Testis (tissue), 3 donors: ENCODE measurements around the gene TELO2. TPM values are rescaled to one million over a fixed set of nuclear protein-coding genes. Genes with fewer than 3 reads are reported as not detected.

Experiments
- DNase-seq: peaks from one replicate; pipeline ENCODE4 v3.0.0-alpha.2; 2019
- H3K27ac ChIP-seq, 2 donors: fragments of 200-600 bp; sonication (generic); one replicate each; pipeline ENCODE4 v1.5.1; 2019
- H3K27me3 ChIP-seq: fragments of 200-600 bp; sonication (generic); one replicate; pipeline ENCODE4 v1.5.1; 2019
- H3K36me3 ChIP-seq: fragments of 200-600 bp; sonication (generic); one replicate; pipeline ENCODE4 v1.5.1; 2017; ENCODE audit warnings: low read depth; ENCODE audit errors: missing control alignments
- H3K4me1 ChIP-seq: fragments of 200-600 bp; sonication (generic); one replicate; pipeline ENCODE4 v1.5.1; 2019
- H3K4me3 ChIP-seq, 2 donors: fragments of 200-600 bp; sonication (generic); one replicate each; pipeline ENCODE4 v1.5.1; 2017 to 2019
- H3K9me3 ChIP-seq: fragments of 200-600 bp; sonication (generic); one replicate; pipeline ENCODE4 v1.5.1; 2017
- POLR2A ChIP-seq: fragments of 450-650 bp; IDR thresholded peaks from one replicate; pipeline ENCODE4 v1.6.1; 2017; ENCODE audit warnings: antibody characterized with exemption, mild to moderate bottlenecking, moderate library complexity
- WGBS, 2 donors: methylation state at CpG; one replicate each; pipeline ENCODE4 v1.1.5; 2018; 5-methylcytosine and 5-hydroxymethylcytosine counted together
- intact Hi-C: fragments of 100-400 bp; cut with DNase I; formaldehyde crosslinking; loops from one replicate; pipeline ENCODE4 v1.15.1; 2023; ENCODE audit warnings: low total_unique reads
- polyA plus RNA-seq: library from polyadenylated mRNA; stranded (reverse); fragments of 350-450 nt; fragmentation: Illumina TruSeq; extraction: RNeasy Lipid Tissue Mini Kit (QIAGEN cat#74804); gene quantifications from one replicate; pipeline ENCODE4 v1.2.3, GENCODE V29; 2014; ENCODE audit warnings: low read depth, low replicate concordance; ENCODE audit not compliant: insufficient read depth
- total RNA-seq, 2 donors: library from RNA; depleted of rRNA; stranded (reverse); fragments of >200 nt; gene quantifications; one replicate each; pipeline ENCODE4 v1.2.3, GENCODE V29; 2016
- TF ChIP-seq, protein P1 (sequence below), 3 experiments: fragments of 450-650 bp in 2 of 3; fragments of 200-600 bp in 1 of 3; sonication (generic) in 1 of 3; IDR thresholded peaks; one replicate each; pipeline ENCODE4 v1.5.1; 2016 to 2019; ENCODE audit warnings: antibody characterized with exemption in 3 of 3, mild to moderate bottlenecking in 2 of 3, moderate library complexity in 1 of 3

TELO2 gene
- total and polyA plus RNA-seq, 3 donors from 2014 or later, result 25.7 to 46.0 (median 45.2) TPM

DNA sequence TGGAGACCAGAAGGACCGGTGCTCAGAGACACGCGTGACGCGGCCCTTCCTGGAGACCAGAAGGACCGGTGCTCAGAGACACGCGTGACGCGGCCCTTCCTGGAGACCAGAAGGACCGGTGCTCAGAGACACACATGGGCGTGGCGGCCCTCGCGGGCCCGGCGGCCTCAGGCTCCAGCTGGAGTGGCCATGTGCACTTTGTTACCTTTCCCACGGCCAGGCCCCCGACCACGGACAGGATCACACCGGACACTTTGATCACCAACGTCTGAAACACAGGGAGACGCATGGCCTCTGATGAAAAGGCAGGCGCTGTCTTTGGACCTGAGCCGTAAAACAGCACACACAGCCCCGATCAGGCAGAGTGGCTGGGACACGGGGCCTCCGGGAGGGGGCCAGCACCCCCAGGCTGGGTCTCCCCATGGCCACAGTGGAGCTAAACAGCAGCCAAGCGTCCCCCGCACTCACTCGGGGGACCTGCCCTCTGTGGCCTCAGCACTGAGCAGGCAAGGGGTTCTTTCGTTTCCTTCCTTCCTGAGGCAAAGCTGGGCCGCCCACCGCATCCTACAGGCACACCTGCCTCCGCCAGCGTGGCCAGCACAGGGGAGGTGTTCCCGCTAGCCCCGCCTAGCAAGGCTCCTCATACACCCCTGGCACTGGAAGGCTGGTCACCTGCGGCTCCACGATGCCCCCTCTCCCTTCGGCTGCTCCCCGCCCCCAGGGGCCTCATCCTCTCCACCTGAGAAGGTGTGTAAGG, 35.5 kb upstream of the TELO2 start:
- 92 to 93% methylated on average over 8 to 42 of the region's 42 CpGs for WGBS, 2 donors
- no peak overlapping the region for H3K27ac ChIP-seq
- no peaks in the 10 kb centered on the region for H3K9me3 ChIP-seq
- H3K36me3 ChIP-seq, result no peaks in the 10 kb centered on the region
- no peak for DNase-seq
- no peak overlapping the region for H3K4me3 ChIP-seq
- no peaks in the 10 kb centered on the region for H3K4me1 ChIP-seq
- no peak for TF ChIP-seq POLR2A
- TF ChIP-seq, protein P1, sequence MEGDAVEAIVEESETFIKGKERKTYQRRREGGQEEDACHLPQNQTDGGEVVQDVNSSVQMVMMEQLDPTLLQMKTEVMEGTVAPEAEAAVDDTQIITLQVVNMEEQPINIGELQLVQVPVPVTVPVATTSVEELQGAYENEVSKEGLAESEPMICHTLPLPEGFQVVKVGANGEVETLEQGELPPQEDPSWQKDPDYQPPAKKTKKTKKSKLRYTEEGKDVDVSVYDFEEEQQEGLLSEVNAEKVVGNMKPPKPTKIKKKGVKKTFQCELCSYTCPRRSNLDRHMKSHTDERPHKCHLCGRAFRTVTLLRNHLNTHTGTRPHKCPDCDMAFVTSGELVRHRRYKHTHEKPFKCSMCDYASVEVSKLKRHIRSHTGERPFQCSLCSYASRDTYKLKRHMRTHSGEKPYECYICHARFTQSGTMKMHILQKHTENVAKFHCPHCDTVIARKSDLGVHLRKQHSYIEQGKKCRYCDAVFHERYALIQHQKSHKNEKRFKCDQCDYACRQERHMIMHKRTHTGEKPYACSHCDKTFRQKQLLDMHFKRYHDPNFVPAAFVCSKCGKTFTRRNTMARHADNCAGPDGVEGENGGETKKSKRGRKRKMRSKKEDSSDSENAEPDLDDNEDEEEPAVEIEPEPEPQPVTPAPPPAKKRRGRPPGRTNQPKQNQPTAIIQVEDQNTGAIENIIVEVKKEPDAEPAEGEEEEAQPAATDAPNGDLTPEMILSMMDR (IDR thresholded peaks at IDR 0.05), result no peak
- no peaks in the 10 kb centered on the region for H3K27me3 ChIP-seq
- intact Hi-C loops, result no loop called here

DNA sequence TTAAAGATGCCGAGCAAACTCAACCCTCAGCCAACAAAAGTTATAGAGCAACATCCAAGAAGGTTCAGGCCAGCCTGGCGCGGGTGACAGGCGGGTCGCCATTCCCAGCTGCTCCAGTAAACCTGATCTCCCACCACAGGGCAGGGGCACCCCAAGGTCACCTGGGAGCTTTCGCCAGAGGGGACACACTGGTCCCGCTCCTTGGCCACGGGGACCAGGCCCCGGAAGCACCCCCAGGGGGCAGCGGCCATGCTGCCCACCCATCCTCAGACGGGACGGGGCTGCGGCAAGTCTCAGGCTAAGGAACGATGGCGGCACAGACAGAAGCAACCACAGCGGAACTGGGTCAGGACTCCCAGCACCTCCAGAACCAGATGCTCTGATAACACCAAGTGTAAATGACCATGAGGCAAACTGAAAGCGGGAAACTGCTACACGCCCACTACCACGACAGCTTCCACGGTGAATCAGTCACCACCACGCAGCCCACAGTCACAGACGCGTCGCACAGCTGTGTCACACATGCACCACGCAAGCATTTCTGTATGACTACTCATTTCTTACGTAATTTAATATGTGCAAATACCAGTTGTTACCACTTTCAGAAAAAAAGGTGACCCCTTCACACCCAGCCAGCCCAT, 34.7 kb upstream of the TELO2 start:
- Histone ChIP-seq H3K27ac (no peak overlapping the region), H3K36me3 (no peaks in the 10 kb centered on the region), H3K4me1 (no peaks in the 10 kb centered on the region), H3K27me3 (no peaks in the 10 kb centered on the region), H3K4me3 (no peak overlapping the region), H3K9me3 (no peaks in the 10 kb centered on the region)
- intact Hi-C loops, result no loop called here
- DNase-seq, result no peak
- TF ChIP-seq, protein P1 (IDR thresholded peaks at IDR 0.05), result no peak
- no peak for TF ChIP-seq POLR2A
- 94% methylated on average over 17 to 20 of the region's 26 CpGs for WGBS, 2 donors

DNA sequence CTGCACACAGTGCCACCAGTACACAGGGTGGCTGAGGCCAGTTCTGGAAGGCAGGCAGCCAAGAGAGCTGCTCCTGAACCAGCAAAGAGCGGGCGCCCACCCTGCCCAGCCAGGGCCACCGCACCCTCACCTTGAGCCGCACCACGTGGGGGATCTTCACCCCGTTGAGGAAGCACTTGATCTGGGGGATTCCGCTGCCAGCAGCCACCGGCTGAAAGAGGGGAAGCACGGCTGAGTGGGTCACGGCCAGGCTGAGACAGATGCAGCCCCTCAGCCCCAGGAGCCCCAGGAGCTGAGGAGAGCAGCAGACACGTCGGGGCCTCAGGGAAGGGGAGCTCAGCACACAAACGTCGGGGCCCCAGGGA, 34.2 kb upstream of the TELO2 start:
- TF ChIP-seq POLR2A, result no peak
- TF ChIP-seq, protein P1 (IDR thresholded peaks at IDR 0.05), result no peak
- no peaks in the 10 kb centered on the region for H3K9me3 ChIP-seq
- WGBS, 2 donors, result 81 to 91% methylated on average over 14 of the region's 14 CpGs
- intact Hi-C loops, result no loop called here
- H3K4me1 ChIP-seq, result no peaks in the 10 kb centered on the region
- H3K27ac ChIP-seq, result no peak overlapping the region
- DNase-seq, result no peak
- no peaks in the 10 kb centered on the region for H3K36me3 ChIP-seq
- no peaks in the 10 kb centered on the region for H3K27me3 ChIP-seq
- no peak overlapping the region for H3K4me3 ChIP-seq

DNA sequence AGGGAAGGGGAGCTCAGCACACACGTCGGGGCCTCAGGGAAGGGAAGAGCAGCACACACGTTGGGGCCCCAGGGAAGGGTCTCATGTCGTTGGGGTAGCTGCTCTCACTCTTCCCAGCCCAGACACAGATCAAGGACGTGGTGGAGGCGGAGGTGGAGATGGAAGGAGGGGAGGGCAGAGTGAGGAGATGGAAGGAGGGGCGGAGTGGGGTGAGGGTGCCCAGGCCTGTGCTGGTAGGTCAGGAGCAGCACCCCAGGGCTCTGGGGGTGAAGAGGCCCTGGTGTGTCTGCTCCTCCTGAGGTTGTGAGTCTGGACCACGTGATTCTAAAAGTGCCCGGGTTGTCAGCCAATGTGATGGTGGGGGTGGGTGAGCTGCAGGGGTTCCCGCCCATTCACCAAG, 33.2 kb upstream of the TELO2 start:
- intact Hi-C loops, result no loop called here
- no peak for DNase-seq
- Histone ChIP-seq H3K4me3 (no peak overlapping the region), H3K36me3 (no peaks in the 10 kb centered on the region), H3K9me3 (no peaks in the 10 kb centered on the region), H3K27me3 (no peaks in the 10 kb centered on the region), H3K4me1 (no peaks in the 10 kb centered on the region), H3K27ac (no peak overlapping the region)
- WGBS, 2 donors, result 81 to 83% methylated on average over 7 to 10 of the region's 10 CpGs
- TF ChIP-seq POLR2A, result no peak
- TF ChIP-seq, protein P1 (IDR thresholded peaks at IDR 0.05), result no peak
